ENCODE measurements around the gene SMAD6. TPM values are rescaled to one million over a fixed set of nuclear protein-coding genes. Genes with fewer than 3 reads are reported as not detected.

Gene SMAD6
- total and polyA plus RNA-seq, 2 experiments from 2014 or later = 1.6 to 15.7 TPM

DNA sequence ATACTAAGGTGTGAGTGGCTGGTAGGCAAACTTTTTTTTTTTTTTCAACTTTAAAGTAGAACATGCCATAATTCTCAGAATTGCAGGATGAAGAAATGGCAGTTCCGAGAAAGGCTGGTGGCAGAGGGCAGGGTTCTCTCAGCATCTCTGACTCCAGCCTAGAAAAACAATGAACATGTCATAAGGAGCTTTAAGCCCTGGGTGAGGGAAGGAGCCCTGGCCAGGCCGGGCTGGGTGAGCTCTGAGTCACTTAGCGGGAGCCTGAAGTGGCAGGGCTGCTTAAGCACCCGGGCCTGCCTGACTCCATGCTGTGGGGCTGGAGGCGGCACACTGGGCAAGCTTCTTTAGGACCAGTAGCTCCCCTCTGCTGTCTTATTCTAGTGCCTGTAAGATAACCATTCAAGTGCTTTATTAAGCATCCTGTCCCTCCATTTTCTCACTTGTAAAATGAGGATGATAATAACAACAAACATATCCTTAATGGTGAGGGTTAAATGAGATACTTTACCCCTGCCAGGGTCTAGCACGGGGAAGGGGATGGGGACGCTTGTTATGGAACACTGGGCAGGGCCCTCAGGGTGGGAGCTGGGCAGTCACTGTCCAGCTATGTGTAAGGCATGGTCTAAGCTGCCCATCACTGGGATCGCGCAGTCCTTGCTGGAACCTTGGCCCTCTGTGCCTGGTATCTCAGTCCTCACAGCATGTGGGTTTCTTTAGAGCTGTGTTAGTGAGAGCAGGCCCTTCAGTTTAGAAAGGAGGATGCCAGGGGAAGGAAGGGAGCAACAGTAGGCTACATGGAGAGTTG, 18.4 kb downstream of the SMAD6 start:
- Histone ChIP-seq H3F3A (replicated peaks; ENCODE audit: low read depth) (no peaks in the 10 kb centered on the region), H3K4me3 (no peak overlapping the region), H3K79me2 (replicated peaks; ENCODE audit: insufficient read depth) (no peaks in the 10 kb centered on the region), H2AFZ (no peak overlapping the region), H3K4me1 (ENCODE audit: insufficient read depth) (peaks cover 5% of the 10 kb centered on the region; the same call in 1 of the 2 replicates), H3K27me3 (ENCODE audit: insufficient read depth) (no peaks in the 10 kb centered on the region), H3K4me2 (no peak overlapping the region), H3K9me2 (ENCODE audit: insufficient read depth) (no peaks in the 10 kb centered on the region), H3K27ac (ENCODE audit: low read depth) (no peak overlapping the region), H4K20me1 (replicated peaks; ENCODE audit: insufficient read depth) (no peaks in the 10 kb centered on the region), H3K36me3 (ENCODE audit: insufficient read depth) (no peaks in the 10 kb centered on the region; the same call in 1 of the 2 replicates)
- no peak for ATAC-seq
- TF ChIP-seq POLR2AphosphoS5 (IDR thresholded peaks at IDR 0.05; ENCODE audit: low read depth) (no peak), EZH2phosphoT487 (IDR thresholded peaks at IDR 0.05; ENCODE audit: unreplicated experiment) (no peak), EZH2 (IDR thresholded peaks at IDR 0.05; ENCODE audit: low read depth, unreplicated experiment) (no peak), ZNF114 (CRISPR knock-in tag; IDR thresholded peaks at IDR 0.05) (no peak), JUNB (IDR thresholded peaks at IDR 0.05; ENCODE audit: unreplicated experiment) (no peak), ZNF331 (CRISPR knock-in tag; IDR thresholded peaks at IDR 0.05; ENCODE audit: low read depth) (no peak), CREB1 (CRISPR knock-in tag; IDR thresholded peaks at IDR 0.05; ENCODE audit: low read depth) (no peak), NANOG (IDR thresholded peaks at IDR 0.05; ENCODE audit: borderline replicate concordance) (no peak), STAT1 (IDR thresholded peaks at IDR 0.05; ENCODE audit: unreplicated experiment) (no peak)
- TF ChIP-seq, protein P1, sequence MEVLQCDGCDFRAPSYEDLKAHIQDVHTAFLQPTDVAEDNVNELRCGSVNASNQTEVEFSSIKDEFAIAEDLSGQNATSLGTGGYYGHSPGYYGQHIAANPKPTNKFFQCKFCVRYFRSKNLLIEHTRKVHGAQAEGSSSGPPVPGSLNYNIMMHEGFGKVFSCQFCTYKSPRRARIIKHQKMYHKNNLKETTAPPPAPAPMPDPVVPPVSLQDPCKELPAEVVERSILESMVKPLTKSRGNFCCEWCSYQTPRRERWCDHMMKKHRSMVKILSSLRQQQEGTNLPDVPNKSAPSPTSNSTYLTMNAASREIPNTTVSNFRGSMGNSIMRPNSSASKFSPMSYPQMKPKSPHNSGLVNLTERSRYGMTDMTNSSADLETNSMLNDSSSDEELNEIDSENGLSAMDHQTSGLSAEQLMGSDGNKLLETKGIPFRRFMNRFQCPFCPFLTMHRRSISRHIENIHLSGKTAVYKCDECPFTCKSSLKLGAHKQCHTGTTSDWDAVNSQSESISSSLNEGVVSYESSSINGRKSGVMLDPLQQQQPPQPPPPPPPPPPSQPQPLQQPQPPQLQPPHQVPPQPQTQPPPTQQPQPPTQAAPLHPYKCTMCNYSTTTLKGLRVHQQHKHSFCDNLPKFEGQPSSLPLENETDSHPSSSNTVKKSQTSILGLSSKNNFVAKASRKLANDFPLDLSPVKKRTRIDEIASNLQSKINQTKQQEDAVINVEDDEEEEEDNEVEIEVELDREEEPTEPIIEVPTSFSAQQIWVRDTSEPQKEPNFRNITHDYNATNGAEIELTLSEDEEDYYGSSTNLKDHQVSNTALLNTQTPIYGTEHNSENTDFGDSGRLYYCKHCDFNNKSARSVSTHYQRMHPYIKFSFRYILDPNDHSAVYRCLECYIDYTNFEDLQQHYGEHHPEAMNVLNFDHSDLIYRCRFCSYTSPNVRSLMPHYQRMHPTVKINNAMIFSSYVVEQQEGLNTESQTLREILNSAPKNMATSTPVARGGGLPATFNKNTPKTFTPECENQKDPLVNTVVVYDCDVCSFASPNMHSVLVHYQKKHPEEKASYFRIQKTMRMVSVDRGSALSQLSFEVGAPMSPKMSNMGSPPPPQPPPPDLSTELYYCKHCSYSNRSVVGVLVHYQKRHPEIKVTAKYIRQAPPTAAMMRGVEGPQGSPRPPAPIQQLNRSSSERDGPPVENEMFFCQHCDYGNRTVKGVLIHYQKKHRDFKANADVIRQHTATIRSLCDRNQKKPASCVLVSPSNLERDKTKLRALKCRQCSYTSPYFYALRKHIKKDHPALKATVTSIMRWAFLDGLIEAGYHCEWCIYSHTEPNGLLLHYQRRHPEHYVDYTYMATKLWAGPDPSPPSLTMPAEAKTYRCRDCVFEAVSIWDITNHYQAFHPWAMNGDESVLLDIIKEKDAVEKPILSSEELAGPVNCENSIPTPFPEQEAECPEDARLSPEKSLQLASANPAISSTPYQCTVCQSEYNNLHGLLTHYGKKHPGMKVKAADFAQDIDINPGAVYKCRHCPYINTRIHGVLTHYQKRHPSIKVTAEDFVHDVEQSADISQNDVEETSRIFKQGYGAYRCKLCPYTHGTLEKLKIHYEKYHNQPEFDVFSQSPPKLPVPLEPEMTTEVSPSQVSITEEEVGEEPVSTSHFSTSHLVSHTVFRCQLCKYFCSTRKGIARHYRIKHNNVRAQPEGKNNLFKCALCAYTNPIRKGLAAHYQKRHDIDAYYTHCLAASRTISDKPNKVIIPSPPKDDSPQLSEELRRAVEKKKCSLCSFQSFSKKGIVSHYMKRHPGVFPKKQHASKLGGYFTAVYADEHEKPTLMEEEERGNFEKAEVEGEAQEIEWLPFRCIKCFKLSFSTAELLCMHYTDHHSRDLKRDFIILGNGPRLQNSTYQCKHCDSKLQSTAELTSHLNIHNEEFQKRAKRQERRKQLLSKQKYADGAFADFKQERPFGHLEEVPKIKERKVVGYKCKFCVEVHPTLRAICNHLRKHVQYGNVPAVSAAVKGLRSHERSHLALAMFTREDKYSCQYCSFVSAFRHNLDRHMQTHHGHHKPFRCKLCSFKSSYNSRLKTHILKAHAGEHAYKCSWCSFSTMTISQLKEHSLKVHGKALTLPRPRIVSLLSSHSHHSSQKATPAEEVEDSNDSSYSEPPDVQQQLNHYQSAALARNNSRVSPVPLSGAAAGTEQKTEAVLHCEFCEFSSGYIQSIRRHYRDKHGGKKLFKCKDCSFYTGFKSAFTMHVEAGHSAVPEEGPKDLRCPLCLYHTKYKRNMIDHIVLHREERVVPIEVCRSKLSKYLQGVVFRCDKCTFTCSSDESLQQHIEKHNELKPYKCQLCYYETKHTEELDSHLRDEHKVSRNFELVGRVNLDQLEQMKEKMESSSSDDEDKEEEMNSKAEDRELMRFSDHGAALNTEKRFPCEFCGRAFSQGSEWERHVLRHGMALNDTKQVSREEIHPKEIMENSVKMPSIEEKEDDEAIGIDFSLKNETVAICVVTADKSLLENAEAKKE (CRISPR knock-in tag; IDR thresholded peaks at IDR 0.05) = no peak
- TF ChIP-seq, protein P2, sequence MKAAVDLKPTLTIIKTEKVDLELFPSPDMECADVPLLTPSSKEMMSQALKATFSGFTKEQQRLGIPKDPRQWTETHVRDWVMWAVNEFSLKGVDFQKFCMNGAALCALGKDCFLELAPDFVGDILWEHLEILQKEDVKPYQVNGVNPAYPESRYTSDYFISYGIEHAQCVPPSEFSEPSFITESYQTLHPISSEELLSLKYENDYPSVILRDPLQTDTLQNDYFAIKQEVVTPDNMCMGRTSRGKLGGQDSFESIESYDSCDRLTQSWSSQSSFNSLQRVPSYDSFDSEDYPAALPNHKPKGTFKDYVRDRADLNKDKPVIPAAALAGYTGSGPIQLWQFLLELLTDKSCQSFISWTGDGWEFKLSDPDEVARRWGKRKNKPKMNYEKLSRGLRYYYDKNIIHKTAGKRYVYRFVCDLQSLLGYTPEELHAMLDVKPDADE (IDR thresholded peaks at IDR 0.05) = no peak
- TF ChIP-seq, protein P3, sequence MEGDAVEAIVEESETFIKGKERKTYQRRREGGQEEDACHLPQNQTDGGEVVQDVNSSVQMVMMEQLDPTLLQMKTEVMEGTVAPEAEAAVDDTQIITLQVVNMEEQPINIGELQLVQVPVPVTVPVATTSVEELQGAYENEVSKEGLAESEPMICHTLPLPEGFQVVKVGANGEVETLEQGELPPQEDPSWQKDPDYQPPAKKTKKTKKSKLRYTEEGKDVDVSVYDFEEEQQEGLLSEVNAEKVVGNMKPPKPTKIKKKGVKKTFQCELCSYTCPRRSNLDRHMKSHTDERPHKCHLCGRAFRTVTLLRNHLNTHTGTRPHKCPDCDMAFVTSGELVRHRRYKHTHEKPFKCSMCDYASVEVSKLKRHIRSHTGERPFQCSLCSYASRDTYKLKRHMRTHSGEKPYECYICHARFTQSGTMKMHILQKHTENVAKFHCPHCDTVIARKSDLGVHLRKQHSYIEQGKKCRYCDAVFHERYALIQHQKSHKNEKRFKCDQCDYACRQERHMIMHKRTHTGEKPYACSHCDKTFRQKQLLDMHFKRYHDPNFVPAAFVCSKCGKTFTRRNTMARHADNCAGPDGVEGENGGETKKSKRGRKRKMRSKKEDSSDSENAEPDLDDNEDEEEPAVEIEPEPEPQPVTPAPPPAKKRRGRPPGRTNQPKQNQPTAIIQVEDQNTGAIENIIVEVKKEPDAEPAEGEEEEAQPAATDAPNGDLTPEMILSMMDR (conservative IDR thresholded peaks at IDR 0.05; ENCODE audit: low read depth in 2 of 2) = no peak
- TF ChIP-seq, protein P4, sequence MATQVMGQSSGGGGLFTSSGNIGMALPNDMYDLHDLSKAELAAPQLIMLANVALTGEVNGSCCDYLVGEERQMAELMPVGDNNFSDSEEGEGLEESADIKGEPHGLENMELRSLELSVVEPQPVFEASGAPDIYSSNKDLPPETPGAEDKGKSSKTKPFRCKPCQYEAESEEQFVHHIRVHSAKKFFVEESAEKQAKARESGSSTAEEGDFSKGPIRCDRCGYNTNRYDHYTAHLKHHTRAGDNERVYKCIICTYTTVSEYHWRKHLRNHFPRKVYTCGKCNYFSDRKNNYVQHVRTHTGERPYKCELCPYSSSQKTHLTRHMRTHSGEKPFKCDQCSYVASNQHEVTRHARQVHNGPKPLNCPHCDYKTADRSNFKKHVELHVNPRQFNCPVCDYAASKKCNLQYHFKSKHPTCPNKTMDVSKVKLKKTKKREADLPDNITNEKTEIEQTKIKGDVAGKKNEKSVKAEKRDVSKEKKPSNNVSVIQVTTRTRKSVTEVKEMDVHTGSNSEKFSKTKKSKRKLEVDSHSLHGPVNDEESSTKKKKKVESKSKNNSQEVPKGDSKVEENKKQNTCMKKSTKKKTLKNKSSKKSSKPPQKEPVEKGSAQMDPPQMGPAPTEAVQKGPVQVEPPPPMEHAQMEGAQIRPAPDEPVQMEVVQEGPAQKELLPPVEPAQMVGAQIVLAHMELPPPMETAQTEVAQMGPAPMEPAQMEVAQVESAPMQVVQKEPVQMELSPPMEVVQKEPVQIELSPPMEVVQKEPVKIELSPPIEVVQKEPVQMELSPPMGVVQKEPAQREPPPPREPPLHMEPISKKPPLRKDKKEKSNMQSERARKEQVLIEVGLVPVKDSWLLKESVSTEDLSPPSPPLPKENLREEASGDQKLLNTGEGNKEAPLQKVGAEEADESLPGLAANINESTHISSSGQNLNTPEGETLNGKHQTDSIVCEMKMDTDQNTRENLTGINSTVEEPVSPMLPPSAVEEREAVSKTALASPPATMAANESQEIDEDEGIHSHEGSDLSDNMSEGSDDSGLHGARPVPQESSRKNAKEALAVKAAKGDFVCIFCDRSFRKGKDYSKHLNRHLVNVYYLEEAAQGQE (IDR thresholded peaks at IDR 0.05; ENCODE audit: unreplicated experiment) = no peak
- DNase-seq (ENCODE audit: low spot score) = no peak
- peaks cover 3% of the 10 kb centered on the region; the same call in 1 of the 3 replicates for H3K36me3 Mint-ChIP-seq (ENCODE audit: low read depth)
- H3K4me3 Mint-ChIP-seq = no peak overlapping the region
- peaks cover 8% of the 10 kb centered on the region for H3K27me3 Mint-ChIP-seq (ENCODE audit: insufficient read depth, low read depth, poor library complexity)
- no peaks in the 10 kb centered on the region for H3K9me3 Mint-ChIP-seq
- H3K27ac Mint-ChIP-seq = no peak overlapping the region
- H3K4me1 Mint-ChIP-seq = peaks cover 12% of the 10 kb centered on the region
